IMR-90 (cell line): ENCODE data around the gene ADCYAP1. TPM values are rescaled to one million over a fixed set of nuclear protein-coding genes. Genes with fewer than 3 reads are reported as not detected.

Experiments used
- ATAC-seq: fragments of 200-7000 bp; cut with Tn5 transposase; 2 replicates; pipeline ENCODE4 v1.9.1; 2020; ENCODE audit warnings: low read depth, mild to moderate bottlenecking, moderate library complexity
- BruUV-seq: library from RNA; stranded (reverse); fragments of 400-500 nt; replicated peaks from 2 replicates; lab custom pipeline; 2021; lab: Mats Ljungman, UMichigan
- CTCF ChIA-PET: fragments of 300-600 bp; formaldehyde crosslinking; extraction: SDS; loops from one replicate; lab custom pipeline; 2021; ENCODE audit warnings: antibody characterized with exemption; lab: Yijun Ruan, JAX
- POLR2A ChIA-PET: fragments of 300-600 bp; sonication (Branson Sonifier 250); formaldehyde crosslinking; loops from one replicate; lab custom pipeline; 2022; ENCODE audit warnings: antibody characterized with exemption; ENCODE audit not compliant: unreplicated experiment; lab: Charles Lee
- DNase-seq: peaks from one replicate; pipeline ENCODE4 v3.0.0; 2013
- H2AFZ ChIP-seq: replicated peaks from 2 replicates; pipeline ENCODE3; 2013; ENCODE audit warnings: low read length, mild to moderate bottlenecking; ENCODE audit not compliant: poor library complexity
- H2AK5ac ChIP-seq: 2 replicates; pipeline ENCODE4 v1.6.1; 2013; ENCODE audit warnings: low read depth, low read length, inconsistent platforms
- H2AK9ac ChIP-seq: replicated peaks from 2 replicates; pipeline ENCODE3; 2013; ENCODE audit warnings: mild to moderate bottlenecking, low read depth, low read length, moderate library complexity; ENCODE audit not compliant: poor library complexity
- H2BK120ac ChIP-seq: 2 replicates; pipeline ENCODE4 v1.6.1; 2013; ENCODE audit warnings: low read depth, low read length, inconsistent platforms
- H2BK15ac ChIP-seq: 3 replicates; pipeline ENCODE4 v1.6.1; 2013; ENCODE audit warnings: low read depth, low read length, inconsistent platforms
- H2BK20ac ChIP-seq: 2 replicates; pipeline ENCODE4 v1.6.1; 2013; ENCODE audit warnings: low read depth, mild to moderate bottlenecking, inconsistent platforms, low read length, moderate library complexity
- H2BK5ac ChIP-seq: 2 replicates; pipeline ENCODE4 v1.6.1; 2013; ENCODE audit warnings: mild to moderate bottlenecking, low read depth, low read length, inconsistent platforms; ENCODE audit not compliant: poor library complexity, severe bottlenecking
- H3K14ac ChIP-seq: replicated peaks from 2 replicates; pipeline ENCODE4 v1.6.1; 2013; ENCODE audit warnings: low read depth, low read length, inconsistent platforms
- H3K18ac ChIP-seq: 2 replicates; pipeline ENCODE4 v1.6.1; 2013; ENCODE audit warnings: low read depth, low read length, control low read depth
- H3K23ac ChIP-seq: 2 replicates; pipeline ENCODE4 v1.6.1; 2013; ENCODE audit warnings: low read depth, low read length, inconsistent platforms
- H3K27ac ChIP-seq: 2 replicates; pipeline ENCODE4 v1.5.1; 2013; ENCODE audit warnings: mild to moderate bottlenecking, control low read depth, low read length; ENCODE audit not compliant: insufficient read depth
- H3K27me3 ChIP-seq: 2 replicates; pipeline ENCODE4 v1.6.1; 2013; ENCODE audit warnings: low read length; ENCODE audit not compliant: control insufficient read depth, insufficient read depth
- H3K36me3 ChIP-seq: 2 replicates; pipeline ENCODE4 v1.6.1; 2013; ENCODE audit warnings: low read length, mixed read lengths; ENCODE audit not compliant: control insufficient read depth, insufficient read depth
- H3K4ac ChIP-seq: 2 replicates; pipeline ENCODE4 v1.6.1; 2013; ENCODE audit warnings: low read depth, low read length, inconsistent platforms
- H3K4me1 ChIP-seq: 2 replicates; pipeline ENCODE4 v1.6.1; 2013; ENCODE audit warnings: low read length, mixed read lengths; ENCODE audit not compliant: control insufficient read depth, insufficient read depth
- H3K4me2 ChIP-seq: 2 replicates; pipeline ENCODE4 v1.6.1; 2013; ENCODE audit warnings: low read depth, mild to moderate bottlenecking, control low read depth, low read length, moderate library complexity
- H3K4me3 ChIP-seq: 2 replicates; pipeline ENCODE4 v1.5.1; 2013; ENCODE audit warnings: low read depth, mild to moderate bottlenecking, control low read depth, low read length, moderate library complexity; ENCODE audit not compliant: insufficient read depth
- H3K56ac ChIP-seq: 2 replicates; pipeline ENCODE4 v1.6.1; 2013; ENCODE audit warnings: low read length, inconsistent platforms; ENCODE audit not compliant: insufficient read depth; ENCODE audit errors: extremely low read depth
- H3K79me1 ChIP-seq, 2 experiments: 2 replicates each; pipeline ENCODE4 v1.6.1; 2013; ENCODE audit warnings: low read length in 2 of 2, inconsistent platforms in 1 of 2, low read depth in 1 of 2
- H3K9ac ChIP-seq: 2 replicates; pipeline ENCODE4 v1.6.1; 2013; ENCODE audit warnings: low read depth, low read length, control low read depth
- H3K9me1 ChIP-seq: 2 replicates; pipeline ENCODE4 v1.6.1; 2013; ENCODE audit warnings: low read length, inconsistent platforms; ENCODE audit not compliant: insufficient read depth
- H3K9me3 ChIP-seq: 2 replicates; pipeline ENCODE4 v1.6.1; 2013; ENCODE audit warnings: low read length; ENCODE audit not compliant: control insufficient read depth, insufficient read depth
- H4K20me1 ChIP-seq: 2 replicates; pipeline ENCODE4 v1.6.1; 2013; ENCODE audit warnings: low read length, inconsistent platforms; ENCODE audit not compliant: insufficient read depth
- H4K5ac ChIP-seq: 2 replicates; pipeline ENCODE4 v1.6.1; 2013; ENCODE audit warnings: mild to moderate bottlenecking, low read depth, low read length, control low read depth
- H4K8ac ChIP-seq, 2 experiments: 2 replicates each; pipeline ENCODE4 v1.6.1; 2013; ENCODE audit warnings: low read depth in 2 of 2, low read length in 2 of 2, control low read depth in 1 of 2, inconsistent platforms in 1 of 2
- H4K91ac ChIP-seq: 2 replicates; pipeline ENCODE4 v1.6.1; 2013; ENCODE audit warnings: low read depth, low read length, inconsistent platforms; ENCODE audit not compliant: insufficient read depth
- BHLHE40 ChIP-seq: fragments of 150-350 bp; IDR thresholded peaks from 2 replicates; pipeline ENCODE4 v1.6.1; 2016; ENCODE audit warnings: mild to moderate bottlenecking, low read depth, low read length
- CEBPB ChIP-seq: IDR thresholded peaks from 2 replicates; pipeline ENCODE4 v1.6.1; 2012; ENCODE audit warnings: low read depth, low read length, improper control_type of control experiment
- CHD1 ChIP-seq: IDR thresholded peaks from 2 replicates; pipeline ENCODE4 v1.6.1; 2012; ENCODE audit warnings: low read depth, low read length, improper control_type of control experiment
- CTCF ChIP-seq: conservative IDR thresholded peaks from 2 replicates; pipeline ENCODE4 v1.5.1; 2012; ENCODE audit warnings: mild to moderate bottlenecking, low read depth, low read length, improper control_type of control experiment
- ELK1 ChIP-seq: fragments of 150-350 bp; IDR thresholded peaks from 2 replicates; pipeline ENCODE4 v1.6.1; 2016; ENCODE audit warnings: low read depth, mild to moderate bottlenecking, low read length, moderate library complexity, borderline replicate concordance
- FOS ChIP-seq: fragments of 150-350 bp; IDR thresholded peaks from 2 replicates; pipeline ENCODE4 v1.6.1; 2016; ENCODE audit warnings: low read depth, low read length
- MAFK ChIP-seq: IDR thresholded peaks from 2 replicates; pipeline ENCODE4 v1.6.1; 2012; ENCODE audit warnings: low read depth, low read length, improper control_type of control experiment
- MAZ ChIP-seq: IDR thresholded peaks from 2 replicates; pipeline ENCODE4 v1.6.1; 2012; ENCODE audit warnings: low read depth, mild to moderate bottlenecking, low read length, improper control_type of control experiment, moderate library complexity, borderline replicate concordance
- MXI1 ChIP-seq: IDR thresholded peaks from 2 replicates; pipeline ENCODE4 v1.6.1; 2012; ENCODE audit warnings: low read depth, mild to moderate bottlenecking, low read length, moderate library complexity, borderline replicate concordance
- NFE2L2 ChIP-seq: fragments of 150-350 bp; IDR thresholded peaks from 2 replicates; pipeline ENCODE4 v1.6.1; 2016; ENCODE audit warnings: low read depth, mild to moderate bottlenecking, low read length
- POLR2A ChIP-seq: IDR thresholded peaks from 2 replicates; pipeline ENCODE4 v1.6.1; 2012; ENCODE audit warnings: mild to moderate bottlenecking, low read depth, low read length
- RAD21 ChIP-seq: IDR thresholded peaks from 2 replicates; pipeline ENCODE4 v1.6.1; 2012; ENCODE audit warnings: low read length, improper control_type of control experiment
- RCOR1 ChIP-seq: IDR thresholded peaks from 2 replicates; pipeline ENCODE4 v1.6.1; 2012; ENCODE audit warnings: mild to moderate bottlenecking, low read length, improper control_type of control experiment; ENCODE audit not compliant: insufficient replicate concordance
- RFX5 ChIP-seq: IDR thresholded peaks from 2 replicates; pipeline ENCODE4 v1.8.0; 2012; ENCODE audit warnings: low read depth, mild to moderate bottlenecking, low read length, moderate library complexity
- SMC3 ChIP-seq: fragments of 150-350 bp; IDR thresholded peaks from 2 replicates; pipeline ENCODE4 v1.6.1; 2016; ENCODE audit warnings: low read depth, mild to moderate bottlenecking, antibody characterized with exemption, low read length, moderate library complexity
- USF2 ChIP-seq: fragments of 150-350 bp; IDR thresholded peaks from 2 replicates; pipeline ENCODE4 v1.6.1; 2017; ENCODE audit warnings: mild to moderate bottlenecking, antibody characterized with exemption, low read length, low read depth
- WGBS, 2 experiments: methylation state at CpG; one replicate each; pipeline versions ENCODE4 v1.1.5 to v1.1.7; 2013; ENCODE audit warnings: missing lambda C conversion rate in 2 of 2; ENCODE audit not compliant: insufficient read length in 1 of 2; ENCODE audit errors: extremely low coverage in 2 of 2; 5-methylcytosine and 5-hydroxymethylcytosine counted together
- dilution Hi-C: fragments of 300-500 bp; cut with HindIII; formaldehyde crosslinking; loops from one replicate; pipeline ENCODE4 v1.14.3; 2018; ENCODE audit warnings: low sequenced_read_pairs; ENCODE audit not compliant: unreplicated experiment
- in situ Hi-C: fragments of 300-500 bp; cut with MboI; formaldehyde crosslinking; loops from 3 replicates; pipeline ENCODE4 v1.14.3; 2019; ENCODE audit warnings: low sequenced_read_pairs, inconsistent platforms, mixed read lengths
- intact Hi-C: fragments of 100-400 bp; cut with micrococcal nuclease; formaldehyde crosslinking; loops from 2 replicates; pipeline ENCODE4 v1.10.0; 2022
- polyA plus RNA-seq, 3 experiments: library from polyadenylated mRNA; depleted of rRNA; stranded (reverse); fragments of >200 nt; gene quantifications; 2 replicates each; pipeline ENCODE4 v1.2.3, GENCODE V29; 2012; ENCODE audit warnings: low replicate concordance in 1 of 3
- total RNA-seq: library from RNA; depleted of rRNA; stranded (reverse); fragments of >200 nt; gene quantifications from 2 replicates; pipeline ENCODE4 v1.2.3, GENCODE V29; 2012

ADCYAP1 gene
- total and polyA plus RNA-seq, 2 of the 4 experiments (the other 2 are of a cell fraction) = not detected

- no peak overlapping the region for H2AK5ac ChIP-seq
- H4K5ac ChIP-seq = no peak overlapping the region
- H3K4ac ChIP-seq = no peak overlapping the region
- no peak overlapping the region for H3K9ac ChIP-seq
- DNase-seq (no peak), ATAC-seq (no peak)
- TF ChIP-seq RFX5 = no peak
- no peak for TF ChIP-seq RCOR1
- TF ChIP-seq NFE2L2 = no peak
- TF ChIP-seq CEBPB = no peak
- TF ChIP-seq CHD1 = no peak
- TF ChIP-seq USF2 = no peak
- TF ChIP-seq MAFK = no peak
- no peak for TF ChIP-seq ELK1
- TF ChIP-seq POLR2A = no peak
- no peak for TF ChIP-seq SMC3
- no peak for TF ChIP-seq CTCF
- TF ChIP-seq RAD21 = no peak
- no peak for TF ChIP-seq FOS
- TF ChIP-seq MAZ = no peak
- no peak for TF ChIP-seq BHLHE40
- TF ChIP-seq MXI1 = no peak
- no peaks in the 10 kb centered on the region for H3K36me3 ChIP-seq
- no peak overlapping the region for H4K8ac ChIP-seq
- H3K9me1 ChIP-seq = no peaks in the 10 kb centered on the region
- no peaks in the 10 kb centered on the region for H4K20me1 ChIP-seq
- H3K79me1 ChIP-seq = no peaks in the 10 kb centered on the region
- no peaks in the 10 kb centered on the region for H3K27me3 ChIP-seq
- H4K91ac ChIP-seq = no peak overlapping the region
- no peak overlapping the region for H2BK5ac ChIP-seq
- dilution Hi-C loops (no loop called here), intact Hi-C loops (no loop called here), in situ Hi-C loops (no loop called here)
- no peak overlapping the region for H3K14ac ChIP-seq
- H3K4me2 ChIP-seq = no peak overlapping the region
- ChIA-PET CTCF (no interaction called here), POLR2A (no interaction called here)
- no peak overlapping the region for H3K18ac ChIP-seq
- H3K9me3 ChIP-seq = no peaks in the 10 kb centered on the region
- H3K4me1 ChIP-seq = no peaks in the 10 kb centered on the region
- no peak overlapping the region for H2AFZ ChIP-seq
- H3K56ac ChIP-seq = no peak overlapping the region
- no CpG with 5 or more reads among the region's 4 CpGs for WGBS, 2 experiments
- BruUV-seq = no TSS peak
- no peak overlapping the region for H2BK20ac ChIP-seq
- H2AK9ac ChIP-seq = no peak overlapping the region
- H2BK120ac ChIP-seq = no peak overlapping the region
- no peak overlapping the region for H3K4me3 ChIP-seq
- H3K27ac ChIP-seq = no peak overlapping the region
- no peak overlapping the region for H2BK15ac ChIP-seq
- no peak overlapping the region for H3K23ac ChIP-seq
Observed at GRCh38 chr18:892316-892715, 12.4 kb upstream of the ADCYAP1 start.
